SK-N-MC (cell line): ENCODE results near the gene OTP.

Experiments used
- EZH2 ChIP-seq: fragments of 200-600 bp; sonication (generic); IDR thresholded peaks from one replicate; pipeline ENCODE4 v1.6.1; 2017; ENCODE audit warnings: antibody characterized with exemption
- POLR2AphosphoS5 ChIP-seq: IDR thresholded peaks from 2 replicates; pipeline ENCODE4 v1.6.1; 2012; ENCODE audit warnings: mild to moderate bottlenecking, low read depth, low read length, borderline replicate concordance

DNA sequence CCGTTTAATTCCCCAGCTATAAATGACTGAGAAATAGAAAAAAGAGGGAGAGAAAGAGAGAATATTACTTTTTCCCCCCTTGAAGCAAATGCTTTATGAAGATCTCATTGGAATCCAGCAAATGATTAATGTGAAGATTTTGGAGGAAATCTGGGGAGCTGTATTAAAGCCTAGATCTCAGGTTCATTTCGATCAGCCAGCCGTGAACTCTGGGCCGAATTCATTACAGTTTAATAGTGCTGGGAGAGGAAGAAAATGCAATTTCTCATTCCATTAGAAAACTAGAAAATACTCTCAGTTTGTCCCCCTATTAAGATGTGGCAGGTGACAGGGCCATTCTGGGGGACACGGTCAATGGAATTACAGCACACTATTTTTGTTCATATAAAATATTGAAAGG is 4.8 kb downstream of the OTP start:
- TF ChIP-seq POLR2AphosphoS5: no peak
- TF ChIP-seq EZH2: no peak
